Peyer's patch (tissue), 4 donors: Measurements from ENCODE around the gene PPP1R14D.

Source experiments
- POLR2A ChIP-seq, 2 donors: fragments of 450-650 bp; IDR thresholded peaks; one replicate each; pipeline ENCODE4 v1.5.1; 2017; ENCODE audit warnings: antibody characterized with exemption in 2 of 2, mild to moderate bottlenecking in 2 of 2, moderate library complexity in 2 of 2
- TF ChIP-seq, protein P1 (sequence below), 6 experiments: fragments of 450-650 bp in 4 of 6; fragments of 200-600 bp in 2 of 6; sonication (generic) in 1 of 6; IDR thresholded peaks; one replicate each; pipeline ENCODE4 v1.5.1; 2017 to 2019; ENCODE audit warnings: antibody characterized with exemption in 6 of 6, mild to moderate bottlenecking in 3 of 6, moderate library complexity in 1 of 6

- TF ChIP-seq, protein P1, sequence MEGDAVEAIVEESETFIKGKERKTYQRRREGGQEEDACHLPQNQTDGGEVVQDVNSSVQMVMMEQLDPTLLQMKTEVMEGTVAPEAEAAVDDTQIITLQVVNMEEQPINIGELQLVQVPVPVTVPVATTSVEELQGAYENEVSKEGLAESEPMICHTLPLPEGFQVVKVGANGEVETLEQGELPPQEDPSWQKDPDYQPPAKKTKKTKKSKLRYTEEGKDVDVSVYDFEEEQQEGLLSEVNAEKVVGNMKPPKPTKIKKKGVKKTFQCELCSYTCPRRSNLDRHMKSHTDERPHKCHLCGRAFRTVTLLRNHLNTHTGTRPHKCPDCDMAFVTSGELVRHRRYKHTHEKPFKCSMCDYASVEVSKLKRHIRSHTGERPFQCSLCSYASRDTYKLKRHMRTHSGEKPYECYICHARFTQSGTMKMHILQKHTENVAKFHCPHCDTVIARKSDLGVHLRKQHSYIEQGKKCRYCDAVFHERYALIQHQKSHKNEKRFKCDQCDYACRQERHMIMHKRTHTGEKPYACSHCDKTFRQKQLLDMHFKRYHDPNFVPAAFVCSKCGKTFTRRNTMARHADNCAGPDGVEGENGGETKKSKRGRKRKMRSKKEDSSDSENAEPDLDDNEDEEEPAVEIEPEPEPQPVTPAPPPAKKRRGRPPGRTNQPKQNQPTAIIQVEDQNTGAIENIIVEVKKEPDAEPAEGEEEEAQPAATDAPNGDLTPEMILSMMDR (IDR thresholded peaks at IDR 0.05), result no peak
- no peak for TF ChIP-seq POLR2A (IDR thresholded peaks at IDR 0.05)
Measured at GRCh38 chr15:40826423-40827075, 2.0 kb downstream of the PPP1R14D start.
